Activated naive CD8-positive, alpha-beta T cell treated with anti-CD3 and anti-CD28 coated beads, Interleukin-2, amount 10 ng/mL, durations not matched to agents 7 days and 5 days (primary cell): ENCODE data around the gene DCC. TPM values are rescaled to one million over a fixed set of nuclear protein-coding genes. Genes with fewer than 3 reads are reported as not detected.

Source experiments
- ATAC-seq: fragments of 150-1000 bp; cut with Tn5 transposase; one replicate; pipeline ENCODE4 v1.10.0; 2021; ENCODE audit warnings: low read depth, moderate library complexity
- POLR2A ChIA-PET: fragments of 350-600 bp; sonication (Branson Sonifier 250); formaldehyde crosslinking; loops from one replicate; lab custom pipeline; 2021; ENCODE audit warnings: antibody characterized with exemption; lab: Charles Lee
- DNase-seq: peaks from one replicate; pipeline ENCODE4 v3.0.0; 2021
- H3K27ac Mint-ChIP-seq: one replicate; pipeline ENCODE4 v1.8.0; 2022; ENCODE audit warnings: mild to moderate bottlenecking, mixed read lengths
- H3K27me3 Mint-ChIP-seq: one replicate; pipeline ENCODE4 v1.8.0; 2022; ENCODE audit warnings: mild to moderate bottlenecking, moderate library complexity, mixed read lengths
- H3K36me3 Mint-ChIP-seq: one replicate; pipeline ENCODE4 v1.8.0; 2021; ENCODE audit warnings: mild to moderate bottlenecking, mixed read lengths
- H3K4me1 Mint-ChIP-seq: one replicate; pipeline ENCODE4 v1.8.0; 2021; ENCODE audit warnings: mixed read lengths
- H3K4me3 Mint-ChIP-seq: one replicate; pipeline ENCODE4 v1.8.0; 2022; ENCODE audit warnings: mild to moderate bottlenecking, moderate library complexity, mixed read lengths
- H3K9me3 Mint-ChIP-seq: one replicate; pipeline ENCODE4 v1.8.0; 2021; ENCODE audit warnings: mixed read lengths
- total RNA-seq, 2 experiments: library from RNA; stranded (reverse); gene quantifications; one replicate each; pipeline ENCODE4 v1.2.3, GENCODE V29; 2021

The DCC gene
- total RNA-seq, 2 experiments from 2014 or later, result not detected

DNA sequence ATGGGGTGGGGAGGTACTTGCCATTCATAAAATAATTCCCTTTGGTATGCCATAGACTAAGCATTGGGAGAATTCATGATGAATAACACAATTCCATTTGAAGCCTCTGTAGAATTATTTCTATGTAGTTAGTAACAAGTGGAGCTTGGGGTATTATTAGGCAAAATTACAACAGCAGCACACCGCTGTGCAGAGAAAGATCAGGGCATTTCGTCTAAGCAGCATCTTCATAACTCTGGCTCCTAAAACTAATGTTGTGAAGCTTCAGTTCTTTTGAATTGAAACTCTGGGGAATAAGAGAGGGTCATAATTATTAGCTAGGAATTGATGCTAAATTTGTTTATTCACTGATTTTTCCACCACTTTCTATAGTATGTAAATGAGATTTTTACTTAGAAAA, 630.7 kb downstream of the DCC start:
- Mint-ChIP-seq H3K4me1 (no peaks in the 10 kb centered on the region), H3K27me3 (no peaks in the 10 kb centered on the region), H3K36me3 (no peaks in the 10 kb centered on the region), H3K9me3 (peaks cover 6% of the 10 kb centered on the region), H3K4me3 (no peak overlapping the region), H3K27ac (no peak overlapping the region)
- ATAC-seq (no peak), DNase-seq (no peak)
- POLR2A ChIA-PET, result no interaction called here

DNA sequence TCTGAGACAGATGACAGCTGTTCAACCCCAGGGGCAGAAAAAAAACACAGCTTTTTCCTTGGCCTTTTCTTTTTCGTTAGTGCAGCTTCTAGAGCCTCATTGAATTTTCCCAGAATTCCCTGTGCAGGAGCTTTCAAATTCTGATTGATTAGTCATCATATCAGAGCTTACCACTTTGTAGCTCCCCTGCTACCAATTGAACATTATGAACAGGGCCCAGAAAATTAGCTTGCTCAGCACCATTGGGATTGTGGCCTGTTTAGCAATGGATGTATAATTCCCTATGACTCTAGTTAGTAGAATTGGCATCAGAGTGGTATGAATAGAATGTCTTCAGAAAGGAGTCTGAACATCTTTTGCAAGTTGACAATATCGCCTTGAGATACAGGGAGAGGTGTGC, 631.1 kb downstream of the DCC start:
- no peak for DNase-seq
- Mint-ChIP-seq H3K27me3 (no peaks in the 10 kb centered on the region), H3K4me1 (no peaks in the 10 kb centered on the region), H3K36me3 (no peaks in the 10 kb centered on the region), H3K9me3 (peaks cover 6% of the 10 kb centered on the region), H3K27ac (no peak overlapping the region), H3K4me3 (no peak overlapping the region)
- no peak for ATAC-seq
- POLR2A ChIA-PET, result no interaction called here

DNA sequence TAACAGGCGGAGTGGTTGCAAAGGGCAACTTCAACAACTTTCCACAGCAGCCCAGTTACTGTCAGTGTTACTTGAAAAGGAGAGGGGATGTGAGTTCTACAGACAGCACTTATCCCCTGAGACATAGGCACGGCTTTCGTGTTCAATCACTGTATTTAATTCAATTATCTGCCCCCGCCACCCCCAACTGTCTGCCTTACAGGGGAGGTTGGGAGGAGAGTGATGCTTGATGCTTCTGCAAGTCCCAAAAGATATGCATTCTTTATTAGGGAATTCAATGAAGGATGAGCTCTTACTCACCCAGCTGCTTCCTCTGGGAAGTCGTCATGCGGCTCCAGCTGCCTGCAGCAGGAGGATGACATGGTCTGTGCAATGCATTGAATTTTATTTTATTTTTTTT, 639.9 kb downstream of the DCC start:
- POLR2A ChIA-PET, result no interaction called here
- Mint-ChIP-seq H3K9me3 (peaks cover 2% of the 10 kb centered on the region), H3K36me3 (no peaks in the 10 kb centered on the region), H3K4me1 (no peaks in the 10 kb centered on the region), H3K4me3 (no peak overlapping the region), H3K27ac (no peak overlapping the region), H3K27me3 (no peaks in the 10 kb centered on the region)
- DNase-seq (no peak), ATAC-seq (no peak)

DNA sequence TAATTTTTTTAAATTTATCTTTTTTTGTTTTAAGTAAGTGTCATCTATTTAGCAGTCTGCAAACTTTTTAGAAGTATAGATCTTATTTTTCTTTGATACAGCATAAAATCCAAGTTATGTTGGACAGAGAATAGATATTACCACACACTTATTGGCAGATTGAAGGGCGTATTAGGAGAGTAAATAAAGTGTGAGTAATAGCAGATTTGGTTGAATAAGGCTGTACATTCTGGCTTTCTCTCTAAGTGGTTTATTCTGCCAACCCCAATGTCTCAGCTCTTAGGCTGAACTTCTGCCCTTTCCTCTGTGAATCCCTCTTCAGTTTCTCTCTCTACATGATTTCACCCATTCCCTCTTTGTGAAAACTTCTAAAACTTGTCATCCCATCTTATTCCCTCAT, 651.2 kb downstream of the DCC start:
- no peak overlapping the region for H3K4me3 Mint-ChIP-seq
- no peaks in the 10 kb centered on the region for H3K36me3 Mint-ChIP-seq
- POLR2A ChIA-PET, result no interaction called here

DNA sequence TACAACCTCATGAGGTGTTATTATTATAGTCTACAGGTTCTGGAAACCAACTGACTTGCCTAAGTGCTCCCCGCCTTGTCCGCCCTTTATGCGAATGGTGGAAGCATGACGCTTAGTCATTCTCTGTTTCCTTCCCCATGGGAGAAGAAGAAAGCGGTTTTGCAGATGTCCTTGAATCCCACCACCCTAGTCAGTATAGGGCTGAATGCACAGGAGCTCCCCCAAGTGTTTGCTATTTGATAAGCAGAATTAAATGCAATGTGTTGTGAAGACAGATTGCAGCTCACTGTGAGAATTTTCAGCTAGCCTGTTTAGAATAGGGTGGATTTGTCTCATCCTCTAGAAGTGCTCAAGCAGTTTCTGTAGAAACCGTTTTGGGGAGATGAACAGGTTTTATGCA, 652.0 kb downstream of the DCC start:
- POLR2A ChIA-PET, result no interaction called here
- Mint-ChIP-seq H3K27me3 (no peaks in the 10 kb centered on the region), H3K27ac (no peak overlapping the region), H3K9me3 (no peaks in the 10 kb centered on the region), H3K4me3 (no peak overlapping the region), H3K36me3 (no peaks in the 10 kb centered on the region), H3K4me1 (no peaks in the 10 kb centered on the region)
- no peak for DNase-seq
- no peak for ATAC-seq

More for the DNA sequence above, 651.2 kb downstream of the DCC start:
- Mint-ChIP-seq H3K4me1 (no peaks in the 10 kb centered on the region), H3K9me3 (no peaks in the 10 kb centered on the region), H3K27ac (no peak overlapping the region), H3K27me3 (no peaks in the 10 kb centered on the region)
- ATAC-seq, result no peak
- no peak for DNase-seq

DNA sequence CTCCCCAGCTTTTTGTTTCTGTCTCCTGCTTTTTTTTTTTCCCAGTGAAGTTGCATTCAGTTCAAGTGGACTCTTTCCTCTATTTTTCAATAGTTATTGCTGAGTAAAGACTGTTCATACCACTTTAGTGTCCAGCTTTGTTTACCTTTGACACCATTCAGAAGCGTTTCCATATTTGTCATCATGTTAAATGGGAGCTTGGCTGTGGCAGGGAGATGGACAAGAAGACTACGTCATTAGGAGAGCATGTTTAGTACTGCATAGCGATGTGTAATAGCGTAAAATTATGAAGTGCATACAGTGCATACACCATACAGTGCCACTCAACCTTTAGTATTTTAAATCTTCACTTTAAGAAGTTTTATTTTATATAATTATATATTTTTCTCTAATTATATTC, 655.9 kb downstream of the DCC start:
- POLR2A ChIA-PET, result no interaction called here
- no peaks in the 10 kb centered on the region for H3K27me3 Mint-ChIP-seq
- no peak overlapping the region for H3K4me3 Mint-ChIP-seq
- H3K36me3 Mint-ChIP-seq, result no peaks in the 10 kb centered on the region
- no peak for DNase-seq
- no peak overlapping the region for H3K27ac Mint-ChIP-seq
- no peak for ATAC-seq
- H3K4me1 Mint-ChIP-seq, result no peaks in the 10 kb centered on the region
- H3K9me3 Mint-ChIP-seq, result peaks cover 1% of the 10 kb centered on the region

DNA sequence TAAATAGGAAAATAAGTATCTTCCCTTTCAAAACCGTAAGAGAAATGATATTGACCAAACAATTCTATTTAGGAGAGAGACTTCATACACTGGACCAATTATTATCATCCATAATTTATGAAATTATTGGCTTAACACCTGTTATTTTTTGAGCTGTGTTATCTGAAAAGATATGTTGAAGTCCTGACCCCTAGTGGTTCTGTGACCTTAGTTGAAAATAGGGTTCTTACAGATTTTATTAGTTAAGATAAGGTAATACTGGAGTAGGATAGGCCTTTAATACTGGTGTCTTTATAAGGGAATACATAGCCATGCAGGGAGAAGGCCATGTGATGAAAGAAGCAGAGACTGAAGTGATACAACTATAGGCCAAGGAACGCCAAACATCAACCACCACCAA, 659.6 kb downstream of the DCC start:
- peaks cover 1% of the 10 kb centered on the region for H3K9me3 Mint-ChIP-seq
- H3K36me3 Mint-ChIP-seq, result no peaks in the 10 kb centered on the region
- no peaks in the 10 kb centered on the region for H3K4me1 Mint-ChIP-seq
- H3K4me3 Mint-ChIP-seq, result no peak overlapping the region
- DNase-seq, result no peak
- H3K27ac Mint-ChIP-seq, result no peak overlapping the region
- H3K27me3 Mint-ChIP-seq, result no peaks in the 10 kb centered on the region
- ATAC-seq, result no peak
- POLR2A ChIA-PET, result no interaction called here

DNA sequence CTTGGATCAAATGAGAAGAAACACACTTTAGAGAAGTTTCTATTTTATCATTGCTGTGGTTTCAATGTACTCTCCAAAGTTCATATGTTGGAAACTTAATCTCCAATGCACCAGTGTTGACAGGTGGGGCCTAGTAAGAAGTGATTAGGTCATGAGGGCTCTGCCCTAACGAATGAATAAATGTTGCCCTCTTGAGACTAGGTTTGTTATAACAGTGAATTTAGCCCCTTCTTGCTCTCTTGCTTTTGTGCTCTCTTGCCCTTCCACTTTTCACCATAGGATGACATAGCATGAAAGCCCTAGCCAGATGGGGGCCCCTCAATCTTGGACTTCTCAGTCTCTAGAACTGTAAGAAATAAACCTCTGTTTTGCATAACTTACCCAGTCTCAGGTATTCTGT, 664.8 kb downstream of the DCC start:
- H3K27me3 Mint-ChIP-seq, result no peaks in the 10 kb centered on the region
- POLR2A ChIA-PET, result no interaction called here
- no peaks in the 10 kb centered on the region for H3K4me1 Mint-ChIP-seq
- H3K36me3 Mint-ChIP-seq, result no peaks in the 10 kb centered on the region
- no peak overlapping the region for H3K27ac Mint-ChIP-seq
- peaks cover 2% of the 10 kb centered on the region for H3K9me3 Mint-ChIP-seq
- no peak overlapping the region for H3K4me3 Mint-ChIP-seq
- DNase-seq, result no peak
- no peak for ATAC-seq

DNA sequence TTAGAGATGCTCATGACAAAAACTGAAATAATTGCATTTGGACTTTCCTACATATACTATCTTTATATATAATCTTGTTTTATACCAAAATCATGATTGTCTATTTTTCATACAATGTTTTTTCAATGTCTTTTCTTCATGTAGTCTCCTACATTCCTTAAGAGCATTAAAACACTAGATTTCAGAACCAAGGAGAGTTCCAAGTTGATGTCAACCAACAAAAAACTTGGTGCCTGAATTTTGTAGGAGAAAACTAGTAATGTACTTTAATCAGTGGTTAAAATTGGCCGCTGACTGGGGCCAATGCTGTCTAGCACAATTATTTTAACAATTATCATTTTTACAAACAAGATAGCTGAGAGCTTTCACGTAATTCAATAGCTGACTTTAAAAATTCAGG, 678.8 kb downstream of the DCC start:
- DNase-seq (no peak), ATAC-seq (no peak)
- Mint-ChIP-seq H3K36me3 (no peaks in the 10 kb centered on the region), H3K27ac (no peak overlapping the region), H3K4me3 (no peak overlapping the region), H3K9me3 (no peaks in the 10 kb centered on the region), H3K4me1 (no peaks in the 10 kb centered on the region), H3K27me3 (no peaks in the 10 kb centered on the region)
- POLR2A ChIA-PET, result no interaction called here

DNA sequence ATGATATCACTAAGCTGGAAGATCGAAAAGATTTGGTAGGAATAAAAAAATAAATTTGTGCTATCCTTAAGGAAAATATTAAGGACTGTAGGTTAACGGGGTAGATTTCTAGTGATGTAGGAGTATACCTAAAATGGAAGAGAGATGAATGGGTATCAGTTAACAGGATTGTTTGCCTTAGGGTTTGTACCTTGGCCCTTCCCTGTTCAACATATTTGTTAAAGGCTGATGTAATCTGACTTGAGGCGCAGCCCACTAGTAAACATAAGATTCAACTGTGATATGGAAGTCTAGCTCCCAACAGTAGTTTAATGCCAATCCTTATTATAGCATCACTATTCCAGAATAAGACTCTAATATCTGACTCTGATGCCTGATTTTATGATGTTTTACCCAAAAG, 685.2 kb downstream of the DCC start:
- ATAC-seq, result no peak
- Mint-ChIP-seq H3K4me3 (no peak overlapping the region), H3K27ac (no peak overlapping the region), H3K36me3 (no peaks in the 10 kb centered on the region), H3K4me1 (no peaks in the 10 kb centered on the region), H3K9me3 (peaks cover 2% of the 10 kb centered on the region), H3K27me3 (no peaks in the 10 kb centered on the region)
- no peak for DNase-seq
- POLR2A ChIA-PET, result no interaction called here

DNA sequence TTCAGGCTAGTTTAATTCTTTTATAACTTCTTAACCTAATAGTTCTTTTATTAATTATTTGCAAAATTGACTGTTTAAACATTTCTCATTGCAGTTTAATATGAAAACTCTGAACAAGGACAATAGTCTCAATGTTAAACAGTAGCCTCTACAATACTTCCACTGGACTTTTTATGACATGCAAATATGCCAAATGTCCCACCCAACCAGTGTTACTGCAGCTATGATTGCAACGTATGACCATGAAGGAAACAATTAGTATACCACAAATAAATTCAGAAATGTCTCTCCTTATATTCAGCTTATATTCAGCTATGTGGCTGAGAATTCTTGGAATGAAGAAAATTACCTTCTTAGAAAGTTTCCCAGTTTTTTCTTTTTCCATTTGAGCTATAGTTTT, 688.6 kb downstream of the DCC start:
- DNase-seq (no peak), ATAC-seq (no peak)
- Mint-ChIP-seq H3K27me3 (no peaks in the 10 kb centered on the region), H3K4me1 (no peaks in the 10 kb centered on the region), H3K27ac (no peak overlapping the region), H3K9me3 (peaks cover 2% of the 10 kb centered on the region), H3K36me3 (no peaks in the 10 kb centered on the region), H3K4me3 (no peak overlapping the region)
- POLR2A ChIA-PET, result no interaction called here

DNA sequence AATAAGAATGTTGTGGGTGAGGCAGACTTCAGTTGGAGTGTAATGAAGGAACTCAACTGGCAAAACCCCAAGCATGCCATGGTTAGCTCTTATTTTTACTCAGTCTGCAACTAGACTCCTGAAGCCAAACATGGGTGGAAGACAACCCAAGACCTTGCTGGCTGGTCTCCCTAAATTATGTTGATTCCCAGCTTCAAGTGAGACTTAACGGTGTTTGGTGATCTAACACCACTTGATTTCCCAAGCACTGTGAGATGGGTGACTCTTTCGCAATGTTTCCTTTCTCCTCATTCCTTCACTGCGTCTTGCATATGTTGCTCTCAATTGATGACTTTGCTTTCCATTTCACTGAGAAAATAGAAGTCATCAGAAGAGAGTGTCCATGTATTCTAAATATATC, 693.1 kb downstream of the DCC start:
- H3K4me1 Mint-ChIP-seq, result no peaks in the 10 kb centered on the region
- POLR2A ChIA-PET, result no interaction called here
- H3K4me3 Mint-ChIP-seq, result no peak overlapping the region

DNA sequence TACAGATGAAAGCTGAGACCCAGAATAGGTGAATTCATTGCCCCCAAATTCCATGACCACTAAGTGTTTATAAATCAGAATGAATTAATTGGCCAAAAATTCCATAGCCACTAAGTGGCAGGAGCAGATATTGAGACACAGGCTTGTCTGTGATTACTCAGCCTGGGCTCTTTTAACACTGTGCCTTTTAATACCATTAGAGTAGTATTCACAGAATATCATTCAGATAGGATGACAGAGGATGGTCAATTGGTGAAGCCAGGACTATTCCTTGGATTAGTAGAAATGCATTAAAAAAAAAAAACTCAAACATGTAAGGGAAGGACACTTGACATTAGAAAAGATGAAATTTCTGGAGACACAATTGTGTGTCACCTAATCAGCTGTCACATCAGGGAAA, 698.6 kb downstream of the DCC start:
- no peak for ATAC-seq

More for the DNA sequence above, 693.1 kb downstream of the DCC start:
- no peak for ATAC-seq
- no peaks in the 10 kb centered on the region for H3K9me3 Mint-ChIP-seq
- no peaks in the 10 kb centered on the region for H3K36me3 Mint-ChIP-seq
- H3K27me3 Mint-ChIP-seq, result no peaks in the 10 kb centered on the region
- no peak overlapping the region for H3K27ac Mint-ChIP-seq
- no peak for DNase-seq

DNA sequence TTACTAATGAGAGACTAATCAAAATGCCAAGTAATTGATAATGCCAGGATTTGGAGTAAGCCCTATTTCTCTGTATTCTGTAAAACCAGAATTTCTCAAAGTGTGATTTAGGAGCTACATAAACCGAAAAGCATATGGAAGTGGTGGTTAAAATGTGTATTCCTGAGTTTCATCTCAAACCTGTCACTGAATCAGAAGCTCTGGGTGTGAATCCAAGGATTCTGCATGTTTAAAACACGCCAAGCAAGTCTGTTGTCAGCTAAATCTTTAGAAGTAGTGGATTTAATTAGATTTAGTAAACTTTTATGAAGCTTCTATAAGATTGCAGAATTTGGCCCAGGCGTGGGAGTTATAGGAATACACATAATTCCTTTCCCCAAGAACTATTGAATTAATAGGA, 700.3 kb downstream of the DCC start:
- DNase-seq (no peak), ATAC-seq (no peak)
- H3K27me3 Mint-ChIP-seq, result no peaks in the 10 kb centered on the region
- H3K9me3 Mint-ChIP-seq, result peaks cover 6% of the 10 kb centered on the region
- no peak overlapping the region for H3K4me3 Mint-ChIP-seq
- H3K36me3 Mint-ChIP-seq, result no peaks in the 10 kb centered on the region
- H3K27ac Mint-ChIP-seq, result no peak overlapping the region
- POLR2A ChIA-PET, result no interaction called here
- no peaks in the 10 kb centered on the region for H3K4me1 Mint-ChIP-seq

More for the DNA sequence above, 698.6 kb downstream of the DCC start:
- no peak for DNase-seq
- Mint-ChIP-seq H3K36me3 (no peaks in the 10 kb centered on the region), H3K4me1 (no peaks in the 10 kb centered on the region), H3K27ac (no peak overlapping the region), H3K9me3 (peaks cover 6% of the 10 kb centered on the region), H3K4me3 (no peak overlapping the region), H3K27me3 (no peaks in the 10 kb centered on the region)
- POLR2A ChIA-PET, result no interaction called here

DNA sequence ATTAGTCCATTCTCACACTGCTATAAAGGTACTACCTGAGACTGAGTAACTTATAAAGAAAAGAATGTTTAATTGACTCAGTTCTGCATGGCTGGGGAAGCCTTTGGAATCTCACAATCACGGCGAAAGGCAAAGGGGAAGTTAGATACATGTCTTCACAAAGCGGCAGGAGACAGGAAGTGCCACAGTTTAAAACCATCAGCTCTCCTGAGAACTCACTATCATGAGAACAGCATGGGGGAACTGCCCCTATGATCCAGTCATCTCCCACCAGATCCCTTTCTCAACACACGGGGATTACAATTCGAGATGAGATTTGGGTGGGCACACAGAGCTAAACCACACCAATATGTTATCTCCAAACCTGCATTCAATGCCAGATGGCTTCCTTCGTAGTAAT, 716.1 kb downstream of the DCC start:
- no peak for DNase-seq
- no peak overlapping the region for H3K27ac Mint-ChIP-seq
- no peak for ATAC-seq
- POLR2A ChIA-PET, result no interaction called here
- H3K4me3 Mint-ChIP-seq, result no peak overlapping the region
- H3K36me3 Mint-ChIP-seq, result no peaks in the 10 kb centered on the region
- no peaks in the 10 kb centered on the region for H3K4me1 Mint-ChIP-seq
- no peaks in the 10 kb centered on the region for H3K9me3 Mint-ChIP-seq
- H3K27me3 Mint-ChIP-seq, result no peaks in the 10 kb centered on the region
